ENCODE measurements around the gene C1orf53. TPM values are rescaled to one million over a fixed set of nuclear protein-coding genes. Genes with fewer than 3 reads are reported as not detected.

The C1orf53 gene
- total RNA-seq (2012; rRNA removed) (4.2 and 4.8 TPM in 2 replicates), polyA plus RNA-seq (2012; rRNA removed) (7.0 and 8.0 TPM in 2 replicates), Bru-seq, nascent RNA (percentile 35 among the genes with signal in this experiment), BruChase-seq, experiment 1, labeled RNA remaining after a 6-hour chase (percentile 30 among the genes with signal in this experiment), BruChase-seq, experiment 2, labeled RNA remaining after a 2-hour chase (percentile 24 among the genes with signal in this experiment)
- 12.1 and 15.5 TPM in 2 replicates for polyA plus RNA-seq (2012; cell fraction: cytosol; rRNA removed)
- polyA plus RNA-seq (2012; cell fraction: nucleus; rRNA removed; ENCODE audit: low replicate concordance), result 4.8 and 5.6 TPM in 2 replicates
- long read RNA-seq, transcript C1orf53-201 (3 exons, 588 nt), result major isoform, 6 of 8 reads
- long read RNA-seq, partial matches to known transcripts, result 0 of 8 reads
- long read RNA-seq, other reads (novel, unspliced or antisense), result 2 of 8 reads

DNA sequence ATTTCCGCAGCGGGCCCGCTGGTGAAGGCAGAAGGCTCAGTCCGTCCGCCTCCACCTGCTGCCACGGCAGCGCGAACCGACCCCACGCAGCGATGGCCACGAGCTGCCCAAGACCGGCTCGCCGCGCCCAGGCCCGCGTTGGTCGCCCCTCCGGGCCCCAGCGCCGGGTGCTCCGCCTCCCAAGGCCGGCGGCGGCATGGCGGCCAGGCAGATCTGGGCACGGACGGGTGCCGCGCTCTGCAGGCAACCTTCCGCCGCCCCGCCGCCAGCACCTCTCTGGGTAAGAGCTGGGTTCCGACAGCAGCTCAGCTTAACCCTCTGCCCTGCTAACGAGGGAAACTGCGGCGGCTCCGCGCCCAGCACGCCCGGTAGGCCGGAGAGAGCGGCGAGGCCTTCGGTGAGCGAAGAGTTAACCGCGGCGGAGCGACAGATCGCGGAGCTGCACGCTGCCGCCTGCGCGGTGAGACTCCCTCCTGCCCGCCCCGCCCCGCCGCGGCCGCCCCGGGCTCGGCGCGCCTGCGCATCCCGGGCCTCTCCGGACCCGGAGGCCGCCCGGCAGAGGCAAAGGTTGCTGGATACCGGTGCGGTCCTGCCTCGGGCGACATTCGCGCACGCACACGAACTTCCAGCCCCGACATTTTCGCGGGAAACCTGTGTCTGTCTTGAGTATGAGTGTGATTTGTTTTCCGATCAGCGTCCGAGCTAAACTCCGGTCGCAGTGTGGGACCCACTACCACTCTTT is at the start of gene C1orf53:
TSS of gene C1orf53 (plus strand) at position 177 of the 742 bp plus-strand sequence. CDS start at position 197, 20 bp downstream.
- WGBS, 2 experiments (ENCODE audit: extremely low coverage in 2 of 2, insufficient read length in 1 of 2), result 0% methylated on average over 54 of the region's 90 CpGs; no CpG with 5 or more reads in 1 of the 2 experiments
- Histone ChIP-seq H3K4me2 (ENCODE audit: low read depth, low read length) (peak within 1 kb of the TSS; percentile 90), H2BK5ac (ENCODE audit: low read depth, low read length, poor library complexity, severe bottlenecking) (peak within 1 kb of the TSS; percentile 85), H3K56ac (ENCODE audit: extremely low read depth, insufficient read depth, low read length) (peak within 1 kb of the TSS; percentile 76), H2BK120ac (ENCODE audit: low read depth, low read length) (peak within 1 kb of the TSS; percentile 85), H4K20me1 (ENCODE audit: insufficient read depth, low read length) (no peaks in the 10 kb centered on the region), H3K79me1 (ENCODE audit: low read depth in 1 of 2, low read length in 2 of 2) (peaks cover 0 to 3% of the 10 kb centered on the region in 2 experiments; a peak in 1 of 4 replicates), H3K9me3 (ENCODE audit: control insufficient read depth, insufficient read depth, low read length) (no peaks in the 10 kb centered on the region), H3K4ac (ENCODE audit: low read depth, low read length) (peak within 1 kb of the TSS; percentile 89), H3K9me1 (ENCODE audit: insufficient read depth, low read length) (no peaks in the 10 kb centered on the region; the same call in 1 of the 2 replicates), H3K14ac (replicated peaks; ENCODE audit: low read depth, low read length) (peak within 1 kb of the TSS; percentile 96), H3K4me3 (ENCODE audit: insufficient read depth, low read depth, low read length) (peak within 1 kb of the TSS; percentile 82), H3K18ac (ENCODE audit: low read depth, low read length) (peak within 1 kb of the TSS; percentile 85), H4K91ac (ENCODE audit: insufficient read depth, low read depth, low read length) (peak within 1 kb of the TSS; percentile 97), H4K8ac (ENCODE audit: low read depth in 2 of 2, low read length in 2 of 2) (peak within 1 kb of the TSS; percentile 83 to 98), H2AK5ac (ENCODE audit: low read depth, low read length) (0 out of 2 replicates have a peak within 1 kb of the TSS, but pooled peaks have one; percentile 13), H2AK9ac (replicated peaks; ENCODE audit: low read depth, low read length, poor library complexity) (peak within 1 kb of the TSS; percentile 86), H2AFZ (replicated peaks; ENCODE audit: low read length, poor library complexity) (peak within 1 kb of the TSS; percentile 99), H4K5ac (ENCODE audit: low read depth, low read length) (peak within 1 kb of the TSS; percentile 96), H3K36me3 (ENCODE audit: control insufficient read depth, insufficient read depth, low read length) (no peaks in the 10 kb centered on the region), H2BK20ac (ENCODE audit: low read depth, low read length) (peak within 1 kb of the TSS; percentile 23; the same call in 1 of the 2 replicates), H2BK15ac (ENCODE audit: low read depth, low read length) (peak within 1 kb of the TSS; percentile 79; the same call in 1 of the 3 replicates), H3K4me1 (ENCODE audit: control insufficient read depth, insufficient read depth, low read length) (no peaks in the 10 kb centered on the region), H3K23ac (ENCODE audit: low read depth, low read length) (peak within 1 kb of the TSS; percentile 80), H3K27me3 (ENCODE audit: control insufficient read depth, insufficient read depth, low read length) (peaks cover 7% of the 10 kb centered on the region), H3K27ac (ENCODE audit: insufficient read depth, low read length) (peak within 1 kb of the TSS; percentile 89), H3K9ac (ENCODE audit: low read depth, low read length) (peak within 1 kb of the TSS; percentile 86)
- TF ChIP-seq CHD1 (IDR thresholded peaks at IDR 0.05; ENCODE audit: low read depth, low read length) (no peak), SMC3 (IDR thresholded peaks at IDR 0.05; ENCODE audit: low read depth, low read length) (no peak), MAZ (IDR thresholded peaks at IDR 0.05; ENCODE audit: borderline replicate concordance, low read depth, low read length) (peak; percentile 96), MXI1 (IDR thresholded peaks at IDR 0.05; ENCODE audit: borderline replicate concordance, low read depth, low read length) (peak; percentile 61; the same call in 1 of the 2 replicates), NFE2L2 (IDR thresholded peaks at IDR 0.05; ENCODE audit: low read depth, low read length) (no peak)
- TF ChIP-seq, protein P1, sequence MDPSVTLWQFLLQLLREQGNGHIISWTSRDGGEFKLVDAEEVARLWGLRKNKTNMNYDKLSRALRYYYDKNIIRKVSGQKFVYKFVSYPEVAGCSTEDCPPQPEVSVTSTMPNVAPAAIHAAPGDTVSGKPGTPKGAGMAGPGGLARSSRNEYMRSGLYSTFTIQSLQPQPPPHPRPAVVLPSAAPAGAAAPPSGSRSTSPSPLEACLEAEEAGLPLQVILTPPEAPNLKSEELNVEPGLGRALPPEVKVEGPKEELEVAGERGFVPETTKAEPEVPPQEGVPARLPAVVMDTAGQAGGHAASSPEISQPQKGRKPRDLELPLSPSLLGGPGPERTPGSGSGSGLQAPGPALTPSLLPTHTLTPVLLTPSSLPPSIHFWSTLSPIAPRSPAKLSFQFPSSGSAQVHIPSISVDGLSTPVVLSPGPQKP (IDR thresholded peaks at IDR 0.05; ENCODE audit: borderline replicate concordance, low read depth, low read length), result no peak
- peak; percentile 86 for DNase-seq
- dilution Hi-C loops (cut with HindIII; ENCODE audit: low sequenced_read_pairs, unreplicated experiment), result no loop called here
- BruUV-seq (replicated peaks), result no TSS peak
- peak; percentile 99 for ATAC-seq (ENCODE audit: low read depth)
- intact Hi-C loops (cut with micrococcal nuclease), result loop anchor here (5.0 kb wide), 1 partner anchor 120 kb away; no protein-coding TSS in a partner anchor
- ChIA-PET CTCF (no interaction called here), POLR2A (ENCODE audit: unreplicated experiment) (interaction anchor here (0.5 to 0.6 kb wide), 3 partner anchors 15 to 243 kb away, joined by 3 to 5 read pairs (median 3); no protein-coding TSS in a partner anchor)
- in situ Hi-C loops (cut with MboI; ENCODE audit: low sequenced_read_pairs), result loop anchor here (25.0 kb wide), 1 partner anchor 785 kb away; no protein-coding TSS in a partner anchor
